ENCODE data around the gene SYT15.
"Not testable (repeated sequence)": the region's sequence is repeated elsewhere in the genome, so short reads cannot be mapped to it uniquely, and the experiment has no call there.

The SYT15 gene

DNA sequence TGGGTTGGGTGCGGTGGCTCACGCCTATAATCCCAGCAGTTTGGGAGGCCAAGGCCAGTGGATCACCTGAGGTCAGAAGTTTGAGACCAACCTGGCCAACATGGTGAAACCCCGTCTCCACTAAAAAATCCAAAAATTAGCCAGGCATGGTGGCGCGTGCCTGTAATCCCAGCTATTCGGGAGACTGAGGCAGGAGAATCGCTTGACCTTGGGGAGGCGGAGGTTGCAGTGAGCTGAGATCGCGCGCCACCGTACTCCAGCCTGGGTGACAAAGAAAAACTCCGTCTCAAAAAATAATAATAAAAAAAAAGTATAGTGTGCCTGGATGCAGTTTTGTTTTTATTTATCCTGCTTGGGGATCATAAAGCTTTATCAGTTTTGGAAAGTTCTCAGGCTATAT is 14.4 kb downstream of the SYT15 start:
- DNase-seq: not testable (repeated sequence)

- DNase-seq: not testable (repeated sequence)
Observed at GRCh38 chr10:46594453-46595063, 15.6 kb downstream of the SYT15 start.

DNA sequence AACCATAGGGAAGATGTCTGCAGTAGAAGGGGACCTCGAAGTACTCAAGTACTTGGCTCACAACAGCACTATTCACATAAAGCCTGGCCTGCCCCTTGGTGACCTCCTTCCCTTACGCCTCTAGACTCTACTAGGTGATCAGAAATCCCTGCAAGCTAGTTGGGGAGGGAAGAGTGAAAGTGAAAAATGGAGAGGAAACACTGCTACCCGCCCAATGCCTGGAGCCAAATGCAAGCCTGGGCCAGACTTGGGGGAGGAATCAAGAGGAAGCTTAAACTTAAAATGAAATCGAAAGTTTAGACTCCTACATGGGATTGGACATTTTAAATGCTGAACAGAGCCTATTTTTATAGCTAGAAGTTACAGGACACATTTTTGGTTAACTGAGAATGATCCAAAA is 17.6 kb downstream of the SYT15 start:
- DNase-seq: not testable (repeated sequence)

DNA sequence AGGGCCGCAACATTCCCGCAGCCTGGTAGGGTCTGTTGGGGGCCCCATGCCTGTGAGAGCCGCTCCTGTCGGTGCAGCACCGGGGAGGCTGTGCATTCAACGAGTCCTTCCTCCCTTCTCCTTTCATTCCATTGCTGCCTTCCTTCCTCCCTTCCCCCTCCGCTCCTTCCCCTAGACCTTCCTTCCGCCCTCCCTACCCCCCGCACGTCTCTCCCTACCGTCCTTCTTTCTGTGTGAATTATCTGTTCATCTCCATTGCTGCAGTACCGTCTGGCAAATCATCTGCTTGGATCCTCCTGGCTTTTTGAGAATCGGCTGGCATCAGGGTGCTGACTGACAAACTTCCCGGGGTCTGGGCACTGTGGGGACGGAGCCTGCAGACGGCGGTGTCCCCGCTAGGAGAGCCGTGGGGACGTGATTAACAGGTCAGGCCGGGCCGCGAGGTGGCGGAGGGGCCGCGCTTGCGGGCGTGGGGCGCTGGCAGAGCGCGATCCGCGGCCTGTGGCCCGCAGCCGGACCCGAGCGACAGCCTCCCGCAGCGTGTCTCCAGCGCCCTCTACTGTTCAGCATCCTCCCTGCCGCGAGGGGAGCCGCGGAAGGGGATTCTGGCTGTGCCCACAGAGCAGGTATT is 18.8 kb downstream of the SYT15 start:
- not testable (repeated sequence) for DNase-seq

- DNase-seq: not testable (repeated sequence)
Observed at GRCh38 chr10:46600516-46600915, 21.6 kb downstream of the SYT15 start.

- not testable (repeated sequence) for DNase-seq
Observed at GRCh38 chr10:46615540-46615939, 36.6 kb downstream of the SYT15 start.

- not testable (repeated sequence) for DNase-seq
Observed at GRCh38 chr10:46616227-46616626, 37.3 kb downstream of the SYT15 start.

DNA sequence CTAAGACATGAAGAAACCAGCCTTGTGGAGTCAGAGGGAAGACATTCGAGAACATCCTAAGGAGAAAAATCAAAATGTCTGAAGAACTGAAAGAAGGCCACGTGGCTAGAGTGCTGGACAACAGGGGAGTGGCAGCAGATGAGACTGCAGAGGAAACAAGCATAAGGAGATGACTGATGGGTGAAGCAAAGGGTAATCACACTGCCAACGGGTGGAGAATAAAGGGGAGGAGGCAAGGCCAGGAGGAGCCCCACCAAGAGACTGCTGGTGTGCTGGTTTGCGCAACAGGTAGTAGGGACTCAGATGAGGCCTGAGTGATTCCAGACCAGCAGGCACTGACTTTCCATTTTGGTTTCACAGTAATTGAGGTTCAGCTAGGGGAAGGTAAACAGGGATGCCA is 38.2 kb downstream of the SYT15 start:
- DNase-seq: not testable (repeated sequence)

DNA sequence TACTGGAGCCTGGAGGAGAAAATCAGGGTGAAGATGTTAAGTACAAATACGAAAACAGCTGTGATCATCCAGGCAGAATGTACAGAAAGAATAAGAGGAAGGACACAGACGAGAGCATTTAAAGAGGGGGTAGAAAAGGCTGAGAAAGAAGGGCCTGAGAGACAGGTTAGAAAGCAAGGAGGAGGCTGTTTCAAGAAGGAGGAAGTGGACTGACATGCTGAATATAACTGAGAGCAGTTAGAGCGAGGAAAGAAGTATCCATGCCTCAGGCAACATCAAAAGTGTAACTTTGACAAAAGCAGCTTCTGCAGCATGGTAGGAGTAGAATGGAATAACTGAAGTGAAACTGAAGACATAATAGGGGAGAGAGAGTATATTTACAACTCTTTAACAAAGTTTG is 39.0 kb downstream of the SYT15 start:
- not testable (repeated sequence) for DNase-seq

- not testable (repeated sequence) for DNase-seq
Observed at GRCh38 chr10:46623899-46624654, 45.1 kb downstream of the SYT15 start.

GRCh38 chr10:46629805-46630204 is 50.9 kb downstream of the SYT15 start:
- not testable (repeated sequence) for DNase-seq

DNA sequence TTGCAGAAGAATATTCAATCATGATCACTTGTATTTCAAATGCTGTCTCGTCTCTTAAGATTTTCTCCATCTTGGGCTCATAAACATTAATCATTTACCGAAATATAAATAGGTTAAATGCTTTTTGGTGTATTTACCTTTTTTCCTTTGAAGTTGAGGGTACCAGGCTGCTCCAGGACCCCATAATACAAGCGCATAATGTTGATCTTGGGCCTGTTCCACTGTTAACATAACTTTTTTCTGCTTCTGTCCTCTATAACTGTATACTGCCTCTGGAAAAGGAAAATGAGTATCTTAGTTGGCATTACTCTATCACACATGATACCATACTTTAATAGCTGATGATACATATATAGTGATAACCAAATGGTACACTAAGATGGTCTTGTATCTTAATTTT is 51.9 kb downstream of the SYT15 start:
- DNase-seq: not testable (repeated sequence)

GRCh38 chr10:46631683-46632082 is 52.8 kb downstream of the SYT15 start:
- not testable (repeated sequence) for DNase-seq

GRCh38 chr10:46634698-46635097 is 55.8 kb downstream of the SYT15 start:
- DNase-seq: not testable (repeated sequence)

DNA sequence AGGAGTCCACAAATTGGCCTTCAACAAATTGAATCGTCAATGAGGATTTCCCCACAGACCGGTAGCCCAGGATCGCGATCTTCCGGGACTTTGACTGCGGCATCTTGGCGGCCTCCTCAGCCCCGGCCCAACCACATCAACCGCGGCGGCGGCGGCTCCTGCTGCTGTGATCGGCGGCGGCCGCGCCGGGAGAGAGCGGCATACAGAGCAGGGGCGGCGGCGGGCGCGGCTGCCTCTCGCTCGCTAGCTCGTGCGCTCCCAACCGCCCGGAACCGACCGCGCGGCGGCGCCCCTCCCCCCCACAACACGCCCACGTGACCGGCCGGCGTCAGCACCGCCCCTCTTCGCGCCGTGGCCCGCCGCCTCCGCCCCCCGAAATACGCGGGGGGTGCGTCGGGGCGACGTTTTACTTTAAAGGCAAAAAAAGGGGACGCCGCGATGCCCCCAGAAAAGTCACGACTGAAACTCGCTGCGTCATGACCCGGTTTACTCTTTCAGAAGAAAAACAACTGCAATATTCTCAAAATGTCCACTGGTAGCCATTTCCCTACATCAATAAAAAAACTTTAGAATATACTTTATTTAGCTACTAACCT is 56.5 kb downstream of the SYT15 start:
- DNase-seq: not testable (repeated sequence)

DNA sequence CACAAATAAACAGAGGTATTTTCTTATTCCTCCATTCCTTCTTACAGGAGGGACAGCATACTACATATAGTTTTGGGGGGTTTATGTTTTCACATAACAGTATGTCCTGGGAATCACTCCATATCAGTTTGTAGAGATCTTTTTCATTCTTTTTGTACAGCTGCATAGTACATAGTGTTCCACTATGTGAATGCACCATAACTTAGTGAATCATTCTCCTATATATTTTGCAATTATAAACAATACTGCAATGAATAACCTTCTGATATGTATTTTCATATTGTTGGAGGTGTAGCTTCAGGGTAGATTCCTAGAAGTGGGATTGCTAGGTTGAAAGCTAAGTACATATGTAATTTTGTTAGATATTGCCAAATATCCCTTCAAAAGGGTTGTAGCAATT is 61.1 kb downstream of the SYT15 start:
- DNase-seq: not testable (repeated sequence)

All from activated CD4-positive, alpha-beta T cell treated with anti-CD3 and anti-CD28 coated beads for 1 hour (primary cell).